Pulmonary artery endothelial cell (primary cell): Measurements from ENCODE around the gene ANKS1B. TPM values are rescaled to one million over a fixed set of nuclear protein-coding genes. Genes with fewer than 3 reads are reported as not detected.
"Not testable (repeated sequence)": the region's sequence is repeated elsewhere in the genome, so short reads cannot be mapped to it uniquely, and the experiment has no call there.

Experiments
- DNase-seq: peaks from one replicate; pipeline ENCODE4 v3.0.0-alpha.2; 2011; ENCODE audit warnings: low read depth, low spot score
- total RNA-seq: library from RNA; depleted of rRNA; stranded (reverse); fragments of >200 nt; gene quantifications from 2 replicates; pipeline ENCODE4 v1.2.3, GENCODE V29; 2014

ANKS1B gene
- total RNA-seq, 1 donor from 2014 or later = 0.07 TPM

DNA sequence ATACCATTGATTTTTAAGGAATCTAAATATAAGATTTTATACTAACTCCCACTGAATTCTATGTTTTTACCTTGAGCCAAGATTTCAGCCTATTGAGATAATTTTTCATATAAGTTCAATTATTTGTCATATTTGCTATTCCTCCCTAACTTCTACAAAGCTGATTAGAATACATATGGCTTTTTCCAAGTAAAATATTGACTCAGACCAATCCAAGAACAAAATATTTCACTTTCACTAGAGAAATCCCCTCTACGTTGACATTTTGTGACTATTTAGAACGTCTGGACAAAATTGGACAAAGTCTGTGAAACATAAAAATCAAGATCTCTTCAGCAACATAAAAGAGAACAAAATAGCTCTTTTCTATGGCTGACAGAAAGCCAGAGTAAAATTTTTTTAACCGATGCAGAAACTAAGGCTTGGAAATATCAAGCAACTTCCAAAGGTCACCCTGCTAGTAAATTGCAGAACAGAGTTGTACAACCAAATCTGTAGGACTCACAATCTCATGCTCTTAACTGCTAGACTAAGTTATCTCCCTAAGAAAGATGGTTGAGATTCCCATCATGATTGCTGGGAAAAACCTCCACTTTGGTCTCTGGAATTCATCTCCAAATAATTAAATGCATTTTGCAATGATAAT, 219.1 kb downstream of the ANKS1B start:
- DNase-seq = no peak

DNA sequence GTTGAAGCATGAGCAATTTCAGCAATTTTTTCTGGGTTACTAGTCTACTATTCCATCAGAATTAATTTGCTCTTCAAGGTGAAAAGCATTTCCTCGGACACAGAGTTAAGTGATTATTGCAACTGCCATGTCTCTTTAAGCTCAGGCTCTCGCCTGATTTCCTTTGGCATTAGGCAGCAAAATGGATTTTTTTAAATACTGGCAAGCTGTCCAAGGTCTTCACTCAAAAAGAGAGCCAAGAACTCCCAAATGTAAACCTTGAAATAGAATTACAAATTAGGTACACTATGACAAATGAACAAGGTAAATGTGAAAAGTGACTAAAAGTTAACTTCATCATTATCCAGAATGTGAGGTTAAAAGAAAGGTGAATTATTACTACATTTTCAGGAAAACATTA, 225.3 kb downstream of the ANKS1B start:
- no peak for DNase-seq

DNA sequence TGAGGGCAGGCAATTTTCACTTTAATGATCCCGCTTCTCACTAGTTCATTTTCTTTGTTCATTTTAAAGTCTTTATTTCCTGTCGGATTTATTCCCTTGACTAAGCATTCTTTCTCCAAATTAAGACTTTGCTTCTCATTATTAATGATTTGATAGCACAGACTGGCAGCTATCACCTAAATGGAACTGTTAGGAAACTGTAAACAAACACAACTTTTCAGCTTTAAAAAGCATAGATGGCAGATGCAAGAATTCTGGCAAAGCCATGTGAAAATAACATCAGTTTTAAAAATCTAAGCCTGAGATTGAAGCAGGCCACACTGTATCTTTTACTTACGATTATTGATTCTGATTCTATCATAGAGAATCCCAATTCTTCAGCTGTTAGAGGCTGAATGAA, 225.7 kb downstream of the ANKS1B start:
- no peak for DNase-seq

DNA sequence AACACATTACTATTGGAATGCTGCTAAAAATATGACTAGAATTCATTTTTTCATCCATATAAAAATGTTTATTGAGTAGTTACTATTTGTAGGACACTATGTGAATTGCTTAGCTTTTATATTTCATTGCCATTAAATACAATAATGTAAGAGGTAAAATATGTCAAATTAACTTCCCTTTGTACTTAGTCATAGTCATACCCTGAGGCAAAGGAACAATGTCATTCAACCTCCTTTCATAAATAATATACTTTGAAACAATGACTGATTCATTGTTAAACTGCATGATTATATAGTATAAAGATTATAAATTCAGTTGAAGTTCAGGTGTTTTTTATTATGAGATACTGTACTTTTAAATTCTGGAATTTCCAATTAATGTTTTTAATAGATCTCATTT, 232.0 kb downstream of the ANKS1B start:
- no peak for DNase-seq

DNA sequence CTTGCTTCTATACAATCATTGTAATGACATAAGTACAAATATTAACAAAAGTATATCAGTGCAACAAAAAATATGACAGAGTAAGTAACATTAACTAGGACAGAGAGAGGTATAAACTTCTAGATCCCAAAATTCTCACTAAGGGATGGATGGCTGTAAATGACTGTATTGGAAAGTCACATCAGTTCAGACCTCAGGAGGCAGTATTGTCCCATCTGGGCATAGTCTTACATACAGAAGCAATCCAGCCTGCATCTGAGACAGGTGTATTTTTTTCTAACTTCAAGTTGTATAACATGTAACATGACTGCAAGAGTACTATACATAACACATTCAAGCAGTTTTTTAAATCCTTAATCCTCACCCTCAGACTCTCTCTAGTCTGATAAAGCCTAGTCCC, 238.2 kb downstream of the ANKS1B start:
- DNase-seq = no peak

DNA sequence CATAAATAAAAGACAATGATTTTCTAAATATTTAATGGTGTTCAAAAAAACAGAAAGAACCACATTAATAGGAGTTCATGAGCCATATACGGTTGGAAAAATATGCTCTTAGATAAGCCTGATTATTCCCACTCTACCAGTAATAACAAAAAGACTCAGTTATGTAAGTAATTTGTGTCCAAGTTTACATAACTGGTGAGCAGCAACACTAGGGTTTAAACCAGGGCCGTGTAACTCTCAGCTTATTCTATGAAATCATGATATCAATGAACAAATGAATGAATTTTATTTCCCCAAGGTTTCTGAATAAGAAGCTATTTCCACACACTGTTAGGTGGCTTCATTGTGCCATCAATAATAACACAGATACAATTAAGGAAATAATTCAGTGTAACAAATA, 238.8 kb downstream of the ANKS1B start:
- DNase-seq = no peak

DNA sequence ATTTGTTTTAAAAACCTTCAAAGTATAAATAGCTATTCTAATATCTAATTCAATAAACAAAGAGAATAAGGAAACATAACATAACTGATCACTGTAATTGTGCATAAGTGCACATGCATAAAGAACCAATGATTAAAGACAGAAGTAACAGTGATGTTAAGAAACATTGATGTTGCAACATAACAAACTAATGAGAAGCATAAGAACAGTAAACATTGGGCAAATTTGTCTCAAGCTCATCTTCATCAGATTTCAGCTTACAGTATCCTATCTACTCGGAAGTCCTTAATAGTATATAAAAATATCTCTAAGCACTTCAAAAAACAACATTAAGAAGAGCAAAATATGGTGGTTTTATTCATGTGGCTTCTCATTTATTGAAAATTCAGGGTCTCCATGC, 239.6 kb downstream of the ANKS1B start:
- DNase-seq = no peak

DNA sequence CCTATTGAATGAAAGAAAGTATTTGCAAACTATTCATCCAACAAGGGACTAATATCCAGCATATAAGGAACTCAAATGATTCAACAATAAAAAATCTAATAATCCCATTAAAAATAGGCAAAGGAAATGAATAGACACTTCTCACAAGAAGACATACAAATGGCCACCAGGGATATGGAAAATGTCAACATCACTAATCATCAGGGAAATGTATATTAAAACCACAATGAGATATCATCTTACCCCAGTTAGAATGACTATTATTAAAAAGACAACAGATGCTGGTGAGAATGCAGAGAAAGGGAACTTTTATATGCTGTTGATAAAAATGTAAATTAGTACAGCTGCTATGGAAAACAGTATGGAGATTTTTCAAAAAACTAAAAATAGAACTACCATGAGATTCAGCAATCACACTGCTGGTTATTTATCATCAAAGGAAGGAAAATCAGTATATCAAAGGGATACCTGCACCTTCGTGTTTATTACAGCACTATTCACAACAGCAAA, 247.9 kb downstream of the ANKS1B start:
- no peak for DNase-seq

DNA sequence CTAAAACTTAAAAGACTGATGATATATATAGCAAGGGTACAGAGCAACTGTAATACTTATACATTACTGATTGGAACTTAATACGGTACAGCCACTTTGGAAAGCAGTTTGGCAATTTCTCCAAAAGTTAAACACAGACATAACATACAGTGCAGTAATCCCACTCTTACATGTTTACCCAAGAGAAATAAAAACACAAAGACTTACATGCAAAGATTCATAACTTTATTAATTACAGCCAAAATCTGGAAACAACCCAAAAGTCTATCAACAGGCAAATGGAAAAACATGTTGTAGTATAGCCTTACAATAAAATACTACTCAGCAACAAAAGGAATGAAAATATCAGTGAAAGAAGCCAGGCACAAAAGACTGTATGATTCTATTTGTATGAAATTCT, 252.6 kb downstream of the ANKS1B start:
- no peak for DNase-seq

DNA sequence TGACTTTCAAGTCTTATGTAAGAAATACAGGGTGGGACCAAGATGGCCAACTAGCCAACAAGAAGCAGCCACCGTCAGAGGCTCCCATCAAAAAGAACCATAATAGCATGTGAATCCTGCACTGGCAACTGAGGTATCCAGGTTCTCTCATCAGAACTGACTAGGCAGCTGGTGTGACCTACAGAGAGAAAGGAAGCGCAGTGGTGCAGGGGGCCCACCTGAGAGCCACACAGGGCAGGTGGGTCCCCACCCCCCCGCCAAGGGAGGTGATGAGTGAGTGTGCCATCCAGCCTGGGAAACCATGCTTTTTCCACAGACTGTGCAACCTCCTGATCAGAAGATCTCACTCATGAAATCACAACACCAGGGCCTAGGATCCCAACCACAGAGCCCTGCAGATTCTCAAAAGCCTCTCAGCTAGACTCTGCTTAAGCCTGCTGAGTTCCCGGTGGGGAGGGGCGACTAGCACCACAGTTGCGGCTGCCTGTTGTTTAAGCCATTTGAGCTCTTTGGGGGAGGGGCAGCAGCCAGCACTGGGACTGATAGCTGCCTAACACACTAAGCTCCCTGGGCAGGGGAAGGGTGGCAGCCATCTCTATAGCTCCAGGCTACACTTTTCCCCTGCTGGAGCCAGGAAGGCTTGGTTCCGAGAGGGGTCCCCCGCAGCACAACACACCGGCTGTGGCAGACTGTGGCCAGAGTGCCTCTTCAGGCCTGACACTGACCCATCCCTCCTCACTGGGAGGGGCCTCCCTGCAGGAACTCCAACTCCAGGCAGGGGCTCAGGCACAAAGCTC, 261.8 kb downstream of the ANKS1B start:
- no peak for DNase-seq

DNA sequence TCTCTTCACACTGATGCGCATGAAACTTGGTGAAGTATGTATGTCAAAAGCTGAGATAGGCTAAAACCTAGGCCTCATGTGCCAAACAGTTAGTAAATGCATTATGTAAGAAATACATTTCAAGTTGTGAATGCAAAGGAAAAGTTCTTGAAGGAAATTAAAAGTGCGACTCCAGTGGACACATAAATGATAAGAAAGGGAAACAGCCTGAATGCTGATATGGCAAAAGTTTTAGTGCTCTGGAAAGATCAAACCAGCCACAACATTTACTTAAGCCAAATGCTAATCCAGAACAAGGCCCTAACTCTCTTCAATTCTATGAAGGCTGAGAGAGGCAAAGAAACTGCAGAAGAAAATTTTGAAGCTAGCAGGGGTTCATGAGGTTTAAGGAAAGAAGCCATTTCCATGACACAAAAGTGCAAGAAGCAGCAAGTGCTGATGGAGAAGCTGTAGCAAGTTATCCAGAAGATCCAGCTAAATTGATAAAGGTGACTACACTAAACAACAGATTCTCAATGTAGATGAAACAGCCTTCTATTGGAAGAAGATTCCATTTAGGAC, 262.9 kb downstream of the ANKS1B start:
- DNase-seq = no peak

DNA sequence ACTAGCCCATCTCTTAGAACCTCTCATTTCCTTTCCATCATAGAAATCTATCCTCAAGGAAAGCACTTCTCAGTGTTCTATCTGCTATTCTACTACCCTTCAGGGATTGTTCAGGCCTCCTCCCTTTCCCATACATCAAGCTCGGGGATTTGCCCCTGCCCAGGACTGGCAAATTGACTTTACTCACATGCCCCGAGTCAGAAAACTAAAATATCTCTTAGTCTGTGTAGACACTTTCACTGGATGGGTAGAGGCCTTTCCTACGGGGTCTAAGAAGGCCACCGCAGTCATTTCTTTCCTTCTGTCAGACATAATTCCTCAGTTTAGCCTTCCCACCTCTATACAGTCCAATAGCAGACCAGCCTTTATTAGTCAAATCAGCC, 264.7 kb downstream of the ANKS1B start:
- DNase-seq = not testable (repeated sequence)

DNA sequence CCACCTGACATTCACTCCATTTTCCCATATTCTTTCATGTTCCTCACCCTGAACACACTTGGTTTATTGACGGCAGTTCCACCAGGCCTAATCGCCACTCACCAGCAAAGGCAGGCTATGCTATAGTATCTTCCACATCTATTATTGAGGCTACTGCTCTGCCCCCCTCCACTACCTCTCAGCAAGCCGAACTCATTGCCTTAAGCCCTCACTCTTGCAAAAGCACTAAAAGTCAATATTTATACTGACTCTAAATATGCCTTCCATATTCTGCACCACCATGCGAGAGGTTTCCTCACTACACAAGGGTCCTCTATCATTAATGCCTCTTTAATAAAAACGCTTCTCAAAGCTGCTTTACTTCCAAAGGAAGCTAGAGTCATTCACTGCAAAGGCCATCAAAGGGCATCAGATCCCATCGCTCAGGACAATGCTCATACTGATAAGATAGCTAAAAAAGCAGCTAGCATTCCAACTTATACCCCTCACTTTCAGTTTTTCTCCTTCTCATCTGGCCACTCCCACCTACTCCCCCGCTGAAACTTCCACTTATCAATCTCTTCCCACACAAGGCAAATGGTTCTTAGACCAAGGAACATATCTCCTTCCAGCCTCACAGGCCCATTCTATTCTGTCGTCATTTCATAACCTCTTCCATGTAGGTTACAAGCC, 265.2 kb downstream of the ANKS1B start:
- not testable (repeated sequence) for DNase-seq

DNA sequence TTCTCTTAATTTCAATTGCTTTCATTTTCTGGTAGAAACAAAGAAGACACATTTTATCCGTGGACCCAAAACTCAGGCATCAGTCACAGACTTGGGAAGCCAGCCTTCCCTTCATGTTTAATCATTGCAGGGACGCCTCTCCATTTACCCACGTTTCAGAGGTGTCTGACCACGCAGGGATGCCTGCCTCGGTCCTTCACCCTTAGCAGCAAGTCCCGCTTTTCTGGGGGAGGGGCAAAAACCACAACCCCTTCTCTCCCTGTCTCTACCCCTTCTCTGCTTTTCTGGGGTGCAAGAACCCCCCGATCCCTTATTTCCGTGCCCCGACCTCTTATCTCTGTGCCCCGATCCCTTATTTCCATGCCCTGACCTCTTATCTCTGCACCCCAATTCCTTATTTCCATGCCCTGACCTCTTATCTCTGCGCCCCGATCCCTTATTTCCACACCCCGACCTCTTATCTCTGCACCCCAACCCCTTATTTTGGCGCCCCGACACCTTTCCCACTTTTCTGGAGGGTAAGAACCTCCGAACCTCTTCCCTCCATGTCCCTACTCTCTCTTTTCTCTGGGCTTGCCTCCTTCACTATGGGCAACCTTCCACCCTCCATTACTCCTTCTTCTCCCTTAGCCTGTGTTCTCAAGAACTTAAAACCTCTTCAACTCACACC, 268.8 kb downstream of the ANKS1B start:
- DNase-seq = not testable (repeated sequence)

DNA sequence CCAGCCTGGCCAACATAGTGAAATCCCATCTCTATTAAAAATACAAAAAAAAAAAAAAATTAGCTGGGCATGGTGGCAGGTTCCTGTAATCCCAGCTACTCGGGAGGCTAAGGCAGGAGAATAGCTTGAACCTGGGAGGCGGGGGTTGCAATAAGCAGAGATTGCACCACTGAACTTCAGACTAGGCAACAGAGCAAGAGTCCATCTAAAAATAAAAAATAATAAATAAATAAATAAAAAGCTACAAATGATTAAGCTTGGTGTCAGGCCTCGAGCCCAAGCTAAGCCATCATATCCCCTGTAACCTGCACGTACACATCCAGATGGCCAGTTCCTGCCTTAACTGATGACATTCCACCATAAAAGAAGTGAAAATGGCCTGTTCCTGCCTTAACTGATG, 269.8 kb downstream of the ANKS1B start:
- not testable (repeated sequence) for DNase-seq

DNA sequence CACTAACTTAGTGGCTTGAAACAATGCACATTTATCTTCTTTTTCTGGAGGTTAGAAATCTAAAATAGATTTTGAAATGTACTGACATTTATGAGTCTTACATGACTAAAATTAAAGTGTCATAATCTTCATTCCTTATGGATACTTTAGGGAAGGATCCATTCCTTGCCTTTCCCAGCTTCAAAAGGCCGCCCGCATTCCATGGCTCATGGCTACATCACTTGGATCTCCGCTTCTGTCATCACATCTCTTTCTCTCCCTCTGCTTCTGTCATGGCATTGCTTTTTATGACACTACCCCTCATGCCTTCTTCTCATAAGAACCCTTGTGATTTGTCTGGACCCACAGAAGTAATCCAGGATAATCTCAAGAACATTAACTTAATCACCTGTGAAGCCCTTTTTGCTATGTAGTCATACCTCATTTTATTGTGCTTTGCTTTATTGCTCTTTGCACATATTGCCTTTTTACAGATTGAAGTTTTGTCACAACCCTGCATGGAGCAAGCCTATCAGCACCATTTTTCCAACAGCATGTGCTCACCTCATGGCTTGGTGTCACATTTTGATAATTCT, 270.7 kb downstream of the ANKS1B start:
- DNase-seq = no peak

DNA sequence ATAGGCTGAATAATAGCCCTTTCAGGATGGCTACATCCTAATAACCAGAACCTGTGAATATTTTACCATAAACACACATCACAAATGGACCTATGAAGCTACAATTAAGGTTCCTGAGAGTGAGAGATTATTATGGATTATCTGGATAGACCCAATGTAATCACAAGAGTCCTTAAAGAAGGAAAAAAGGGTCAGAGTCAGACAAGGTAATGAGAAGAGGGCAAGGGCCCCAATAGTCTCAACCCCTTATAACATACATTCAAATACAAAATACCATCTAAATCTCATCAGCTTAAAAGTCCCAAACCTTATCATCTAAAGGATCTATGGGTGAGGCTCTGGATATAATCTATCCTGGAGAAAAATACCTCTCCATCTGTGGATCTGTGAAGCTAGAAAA, 272.5 kb downstream of the ANKS1B start:
- DNase-seq = no peak

DNA sequence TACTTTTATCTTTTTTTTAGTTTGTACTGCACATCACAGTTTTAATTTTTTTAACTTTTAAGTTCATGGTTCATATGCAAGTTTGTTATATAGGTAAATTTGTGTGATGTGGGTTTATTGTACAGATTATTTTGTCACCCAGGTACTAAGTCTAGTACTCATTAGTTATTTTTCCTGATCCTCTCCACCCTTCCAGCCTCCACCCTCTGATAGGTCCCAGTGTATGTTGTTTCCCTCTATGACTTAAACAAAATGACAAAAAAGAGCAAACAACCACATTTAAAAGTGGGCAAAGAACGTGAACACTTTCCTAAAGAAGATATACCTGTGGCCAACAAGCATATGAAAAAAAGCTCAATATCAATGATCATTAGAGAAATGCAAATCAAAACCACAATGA, 273.5 kb downstream of the ANKS1B start:
- no peak for DNase-seq

DNA sequence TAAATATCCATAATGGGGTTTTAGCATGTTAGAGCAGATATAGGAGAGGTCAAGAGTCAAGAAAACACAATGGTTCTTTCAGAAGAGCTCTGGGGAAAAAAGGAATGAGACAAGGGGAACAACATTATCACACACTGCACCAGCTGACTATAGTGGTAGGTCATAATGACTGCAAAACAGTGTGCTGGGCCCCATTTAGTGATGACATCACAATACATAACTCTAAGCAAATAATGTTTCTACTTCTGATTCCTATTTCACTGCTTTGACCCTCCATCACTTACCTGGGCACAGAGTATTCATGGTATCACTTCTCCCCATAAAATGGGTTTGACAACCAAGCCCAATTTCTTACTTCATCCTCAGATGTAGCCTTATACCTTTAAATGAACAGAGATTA, 275.1 kb downstream of the ANKS1B start:
- no peak for DNase-seq

DNA sequence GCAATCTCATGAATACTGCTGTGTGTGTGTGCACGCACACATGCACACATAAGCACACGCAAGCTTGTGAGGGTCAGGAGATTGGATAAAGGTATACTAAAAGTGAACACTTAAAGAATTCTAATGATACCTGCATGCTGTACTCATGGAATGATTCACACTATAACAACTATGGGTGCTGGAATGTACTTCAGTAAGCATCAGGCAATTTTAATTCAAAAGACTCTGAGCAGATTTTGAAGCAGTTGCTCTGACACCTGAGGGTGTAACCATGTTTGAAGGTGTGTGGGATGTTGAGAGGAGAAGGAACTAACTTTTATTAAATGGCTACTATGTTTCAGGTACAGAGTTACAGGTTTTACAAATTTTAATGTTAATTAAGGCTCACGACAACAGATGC, 275.6 kb downstream of the ANKS1B start:
- DNase-seq = no peak

DNA sequence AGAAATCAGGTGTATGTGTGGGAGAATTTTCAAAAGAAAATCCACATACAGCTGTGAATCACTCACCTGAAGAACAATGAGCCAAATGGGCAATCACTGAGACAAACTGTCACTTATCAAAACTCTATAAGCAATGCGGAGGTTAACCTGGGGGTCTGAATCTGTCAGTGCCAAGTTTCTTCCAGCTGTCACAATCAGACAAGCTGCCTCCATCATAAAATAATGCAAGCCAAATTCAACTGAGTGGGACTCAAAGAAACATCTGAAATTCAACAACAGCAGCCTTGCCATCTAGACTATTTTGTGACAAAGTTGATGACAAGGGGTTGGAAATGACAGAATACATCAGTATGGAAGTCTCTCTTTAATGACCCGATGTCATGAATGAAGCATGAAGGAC, 276.9 kb downstream of the ANKS1B start:
- DNase-seq = no peak
